Prostate gland (tissue), 2 donors: ENCODE measurements around the gene CRACR2A.

Experiments
- CTCF ChIP-seq, 4 experiments: fragments of 200-600 bp in 2 of 4; fragments of 450-650 bp in 2 of 4; sonication (generic) in 2 of 4; IDR thresholded peaks; 1 replicate in 3 of 4; 2 replicates in 1 of 4; pipeline ENCODE4 v1.5.1; 2016 to 2019; ENCODE audit warnings: antibody characterized with exemption in 4 of 4, mild to moderate bottlenecking in 2 of 4, moderate library complexity in 2 of 4
- POLR2A ChIP-seq: fragments of 450-650 bp; IDR thresholded peaks from one replicate; pipeline ENCODE4 v1.6.1; 2016; ENCODE audit warnings: antibody characterized with exemption, mild to moderate bottlenecking

- TF ChIP-seq POLR2A (no peak), CTCF (IDR thresholded peaks at IDR 0.05) (no peak)
Measured at GRCh38 chr12:3606128-3606527, 146.8 kb downstream of the CRACR2A start.
